Left hindlimb (tissue), 1 donor: ENCODE data around the gene ABCA3.
"Not testable (repeated sequence)": the region's sequence is repeated elsewhere in the genome, so short reads cannot be mapped to it uniquely, and the experiment has no call there.

Experiments
- DNase-seq: peaks from one replicate; pipeline ENCODE4 v3.0.0-alpha.2; 2018

ABCA3 gene

DNA sequence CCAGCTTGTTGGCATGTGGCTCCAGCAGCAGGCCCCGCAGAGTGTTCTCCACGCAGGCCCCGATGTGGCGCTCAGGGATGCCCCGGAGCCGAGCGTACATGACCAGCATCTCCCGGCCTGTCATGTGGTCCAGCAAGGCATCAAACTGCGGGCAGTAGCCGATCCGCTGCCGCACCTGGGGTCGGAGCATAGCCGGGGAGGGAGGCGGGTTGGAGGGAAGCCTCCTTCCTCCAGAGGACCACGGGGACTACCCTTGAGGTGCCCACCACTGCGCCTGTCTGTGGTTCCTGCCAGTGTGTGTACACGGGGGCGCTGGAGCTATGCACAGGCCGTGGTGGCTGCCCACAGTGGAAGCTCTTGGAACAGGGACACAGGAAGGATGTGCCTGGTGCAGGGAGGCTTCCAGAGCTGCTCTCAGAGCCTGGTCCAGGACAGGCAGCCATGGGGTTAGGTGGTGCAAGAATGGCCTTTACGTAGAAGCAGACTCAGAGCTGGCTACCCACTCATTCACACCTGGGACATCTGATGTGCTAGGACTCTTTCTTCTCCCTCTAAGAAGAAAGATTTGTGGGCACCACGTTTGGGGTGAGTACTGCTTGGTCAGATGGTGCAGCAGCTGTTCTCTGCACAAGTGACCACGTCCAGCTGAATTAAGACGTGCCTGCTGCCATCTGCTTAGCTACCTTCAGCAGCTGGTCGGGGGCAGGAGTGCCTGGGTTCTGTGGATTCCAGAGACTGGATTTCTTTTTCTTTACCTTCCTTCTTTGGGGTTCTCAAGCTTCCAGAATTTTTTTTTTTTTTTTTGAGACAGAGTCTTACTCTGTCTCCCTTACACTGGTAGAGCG is 61.4 kb downstream of the ABCA3 start:
- DNase-seq: no peak

GRCh38 chr16:2278272-2278608 is 62.3 kb downstream of the ABCA3 start:
- DNase-seq: no peak

DNA sequence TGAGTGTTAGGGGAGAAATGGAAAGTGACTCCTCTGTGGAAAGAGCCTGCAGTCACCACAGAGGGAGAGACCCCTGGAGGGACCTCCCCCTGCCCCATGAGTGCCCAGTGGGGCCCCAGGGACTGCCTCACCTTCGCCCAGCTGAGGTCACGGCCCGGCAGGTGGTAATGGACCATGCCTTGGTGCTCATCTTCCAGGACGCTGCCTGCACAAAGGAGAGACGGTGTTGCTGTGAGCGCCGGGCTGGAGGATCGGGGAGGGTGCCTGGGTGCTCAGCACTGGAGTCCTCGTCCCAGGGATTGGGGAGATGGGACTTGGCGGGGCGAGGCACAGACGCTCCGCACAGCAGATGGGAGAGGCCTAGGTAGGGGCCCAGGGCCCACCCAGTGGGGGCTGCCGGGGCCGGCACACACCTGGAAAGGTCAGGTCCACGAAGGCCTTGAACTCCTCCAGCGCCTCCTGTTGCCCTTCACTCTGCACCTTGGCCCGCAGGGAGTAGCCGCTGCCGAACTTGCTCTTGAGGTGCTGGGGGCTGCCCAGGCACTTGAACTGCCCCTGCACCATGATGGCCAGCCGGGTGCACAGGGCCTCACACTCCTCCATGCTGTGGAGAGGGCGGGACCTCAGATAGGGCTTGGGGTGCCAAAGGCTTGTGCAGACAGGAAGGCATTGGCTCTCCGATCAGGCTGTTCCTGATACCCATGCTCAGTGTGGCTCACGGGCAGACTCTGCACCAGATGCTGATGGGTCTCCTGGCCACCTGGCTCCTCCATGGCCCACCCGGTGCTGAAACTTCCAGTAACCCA is 62.9 kb downstream of the ABCA3 start:
- no peak for DNase-seq

DNA sequence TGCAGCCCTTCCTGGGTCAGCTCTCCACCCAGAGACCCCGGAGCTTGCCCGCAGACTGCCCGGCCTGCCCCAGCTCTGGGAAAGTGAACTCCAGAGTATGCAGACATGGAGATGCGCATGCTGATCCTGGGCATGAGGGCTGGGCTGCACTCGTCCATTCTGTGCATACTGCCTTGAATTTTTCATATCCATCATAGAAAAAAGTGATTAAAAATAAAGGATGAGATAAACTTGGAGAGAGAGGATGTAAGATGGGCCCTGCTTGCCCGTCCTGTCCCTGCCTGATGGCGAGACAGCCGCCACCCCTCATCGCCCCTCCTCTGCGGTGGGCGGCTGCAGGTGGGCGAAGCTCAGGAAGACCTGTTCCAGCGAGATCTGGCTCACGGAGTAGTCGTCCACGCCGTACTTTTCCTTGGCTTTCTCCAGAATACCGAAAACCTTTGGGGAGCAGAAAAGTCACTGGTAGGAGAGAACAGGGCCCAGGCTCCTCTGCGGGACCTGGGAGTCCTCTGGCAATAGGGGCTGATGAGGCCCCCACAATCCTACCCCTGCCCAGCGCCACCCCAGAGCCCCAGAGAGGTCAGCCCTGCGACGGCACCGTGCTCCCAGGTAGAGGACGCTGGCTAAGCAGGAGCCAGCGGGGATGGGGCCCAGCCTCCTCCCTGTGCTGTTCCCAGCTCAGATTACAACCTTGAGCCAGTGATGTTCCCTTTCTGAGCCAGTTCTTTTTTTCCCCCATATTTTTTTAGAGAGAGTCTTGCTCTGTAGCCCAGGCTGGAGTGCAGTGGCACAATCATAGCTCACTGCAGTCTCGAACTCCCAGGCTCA is 63.9 kb downstream of the ABCA3 start:
- no peak for DNase-seq

DNA sequence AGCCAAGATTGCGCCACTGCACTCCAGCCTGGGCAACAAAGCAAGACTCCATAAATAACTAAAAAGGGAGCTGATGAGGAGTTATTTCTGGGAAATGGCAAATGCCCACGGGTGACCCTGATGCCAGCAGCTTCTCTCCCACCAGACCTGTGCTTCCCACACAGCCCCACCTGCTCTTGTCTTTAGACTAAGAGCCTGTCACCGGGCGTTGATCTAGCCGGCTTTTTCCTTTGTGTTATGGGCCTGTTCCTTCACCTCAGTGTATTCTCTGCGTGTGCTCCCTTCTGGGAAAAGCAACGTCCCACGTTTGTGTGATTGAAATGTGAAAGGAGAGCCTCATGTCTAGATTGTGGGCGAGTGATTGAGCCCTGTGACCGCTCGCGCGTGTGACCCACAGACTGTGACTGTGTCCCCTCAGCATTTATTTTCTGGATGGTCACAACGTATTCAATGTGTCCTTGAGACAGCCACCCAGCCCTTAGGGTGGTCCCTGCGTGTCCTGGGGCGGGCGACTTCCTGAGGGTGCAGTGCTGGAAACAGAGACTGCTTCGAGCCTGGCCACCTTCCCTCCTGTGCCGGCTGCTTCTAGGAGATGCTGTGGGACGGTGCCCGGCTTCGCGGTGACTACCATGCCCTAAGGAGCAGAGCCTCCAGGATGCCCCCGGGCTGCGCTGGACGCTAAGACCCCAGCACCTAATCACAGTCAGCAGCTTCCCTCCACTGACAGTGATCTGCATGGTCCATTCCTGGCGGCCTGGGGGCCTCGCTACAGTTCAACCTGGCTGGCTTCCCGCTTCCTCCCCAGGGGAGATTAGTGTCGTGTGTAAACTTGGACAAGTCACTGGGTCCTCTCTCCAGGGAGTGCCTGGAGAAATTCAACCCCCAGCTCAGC is 64.8 kb downstream of the ABCA3 start:
- DNase-seq: no peak

DNA sequence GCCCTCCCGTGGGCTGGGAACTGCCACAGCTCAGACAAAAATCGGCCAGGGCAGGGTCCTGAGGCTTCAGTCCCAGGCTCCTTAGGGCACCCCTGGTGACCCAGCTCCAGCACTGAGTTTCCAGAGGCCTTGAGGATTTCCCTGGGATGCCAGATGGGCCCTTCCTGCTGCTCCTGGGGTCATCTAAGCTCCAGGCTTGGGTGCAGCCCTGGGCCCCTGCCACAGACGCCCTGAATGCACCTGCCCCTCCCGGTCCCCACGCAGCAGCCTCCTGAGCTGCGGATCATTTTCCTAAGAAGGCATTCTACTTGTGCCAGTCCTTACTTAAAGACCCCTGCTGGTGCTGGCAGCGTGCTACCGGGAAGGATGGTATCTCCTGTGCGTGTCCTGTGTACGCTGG is 66.6 kb downstream of the ABCA3 start:
- no peak for DNase-seq

- no peak for DNase-seq
Observed at GRCh38 chr16:2273484-2273883, 67.0 kb downstream of the ABCA3 start.

DNA sequence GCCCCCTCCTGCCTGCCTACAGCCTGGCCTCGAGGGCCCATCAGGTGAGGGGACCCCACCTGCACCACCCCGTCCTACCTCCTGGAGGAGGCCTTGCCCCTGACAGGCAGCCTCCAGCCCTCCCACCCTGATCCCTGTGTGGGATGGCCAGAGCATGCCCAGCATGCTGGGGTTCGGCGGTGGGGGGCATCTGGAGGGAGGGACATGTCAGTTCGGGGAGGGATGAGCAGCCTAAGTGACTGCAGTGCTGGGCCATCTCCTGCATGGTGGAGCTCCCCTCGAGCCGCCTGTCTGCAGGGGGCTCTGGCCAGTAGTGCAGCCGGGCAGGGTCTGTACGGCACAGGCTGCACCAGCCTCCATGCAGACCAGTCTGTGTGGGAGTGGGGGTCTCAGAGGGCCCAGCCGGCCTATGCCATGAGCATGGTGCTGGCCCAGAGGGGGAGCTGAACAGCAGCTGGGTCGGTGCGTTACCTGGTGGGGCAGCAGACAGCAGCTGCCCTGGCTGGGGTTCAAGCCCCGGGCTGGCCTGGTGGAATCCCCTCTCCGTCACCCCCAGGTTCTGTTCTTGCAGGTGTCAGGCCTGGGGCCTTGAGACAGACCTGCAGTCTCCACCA is 68.6 kb downstream of the ABCA3 start:
- no peak for DNase-seq

- DNase-seq: no peak
Observed at GRCh38 chr16:2270588-2271470, 69.7 kb downstream of the ABCA3 start.

DNA sequence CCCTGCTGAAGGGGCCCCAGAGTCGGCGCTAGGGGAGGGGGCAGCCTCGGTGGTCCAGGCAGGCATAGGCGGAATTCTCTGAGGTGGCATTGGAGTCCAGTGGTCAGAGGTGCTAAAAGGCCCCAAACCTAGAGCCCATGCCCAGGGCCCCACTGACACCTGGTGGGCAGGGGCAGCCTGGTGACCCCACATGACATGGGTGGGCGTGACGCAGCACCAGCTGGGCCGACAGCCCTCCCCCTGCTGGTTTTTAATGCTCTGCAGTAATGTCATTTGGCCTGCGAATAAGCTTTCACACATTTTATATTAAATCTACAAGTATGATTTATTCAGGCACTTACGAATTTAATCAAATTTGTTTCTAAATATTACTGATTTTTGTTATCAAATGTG is 70.5 kb downstream of the ABCA3 start:
- DNase-seq: no peak

DNA sequence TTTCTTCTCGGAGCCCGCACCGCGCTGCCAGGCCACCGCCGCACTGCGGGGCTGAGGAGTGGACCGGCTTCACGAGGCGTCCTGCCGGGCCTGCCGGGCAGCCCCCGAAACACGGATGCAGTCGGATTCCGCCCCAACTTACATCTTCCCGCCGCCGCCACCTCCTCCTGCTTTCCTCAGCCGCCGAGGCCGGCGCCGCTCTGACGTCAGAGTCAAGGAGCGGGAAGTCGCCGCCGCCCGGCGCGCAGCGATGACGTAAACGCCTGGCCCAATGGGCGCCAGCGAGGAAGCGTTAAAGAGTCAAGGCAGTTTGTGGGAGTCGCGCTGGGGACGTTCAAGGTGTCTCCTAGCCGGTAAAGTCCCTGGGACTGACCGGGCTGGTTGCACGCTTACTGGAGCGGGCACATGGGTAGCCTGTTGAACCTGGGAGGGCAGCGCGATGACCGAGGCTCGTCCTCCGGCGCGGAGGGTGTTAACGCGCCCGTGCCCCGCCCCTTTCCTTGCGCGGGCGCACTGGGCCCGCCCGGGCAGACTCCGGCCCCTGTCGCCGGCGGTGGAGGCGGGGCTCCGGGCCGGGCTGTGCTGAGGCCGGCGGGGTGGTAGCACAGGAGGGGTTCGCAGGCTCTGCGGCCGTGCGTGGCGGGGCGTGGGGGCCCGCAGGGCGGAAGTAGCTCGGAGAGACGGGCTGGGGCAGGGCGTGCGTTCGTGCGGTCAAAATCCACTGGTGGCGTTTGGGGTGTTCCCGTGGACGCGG is 72.4 kb downstream of the ABCA3 start, which contains the start of gene RNPS1:
Gene RNPS1 (minus strand): TSS at position 214 of the 754 bp plus-strand sequence. CDS start 3,483 bp downstream, outside the sequence.
- DNase-seq: peak; percentile 97

DNA sequence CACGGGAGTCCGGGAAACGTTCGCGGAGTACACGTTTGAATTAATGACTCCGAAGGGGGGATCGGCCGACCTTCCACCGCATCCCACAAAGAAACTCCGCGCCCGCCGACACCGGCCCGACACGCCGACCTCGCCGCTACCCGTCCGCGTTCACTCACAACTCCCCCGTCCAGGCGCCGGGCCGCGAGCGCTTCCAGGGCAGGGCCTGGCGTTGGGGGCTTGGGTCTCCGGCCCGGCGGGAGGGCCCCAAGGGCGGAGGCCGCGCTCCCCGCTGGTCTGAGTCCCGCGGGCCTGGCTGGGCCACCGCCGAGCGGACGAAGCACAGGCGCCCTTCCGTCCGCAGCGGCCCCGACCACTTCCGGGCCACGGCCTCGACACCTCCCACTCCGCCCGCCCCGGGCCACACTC is 73.0 kb downstream of the ABCA3 start:
- not testable (repeated sequence) for DNase-seq

DNA sequence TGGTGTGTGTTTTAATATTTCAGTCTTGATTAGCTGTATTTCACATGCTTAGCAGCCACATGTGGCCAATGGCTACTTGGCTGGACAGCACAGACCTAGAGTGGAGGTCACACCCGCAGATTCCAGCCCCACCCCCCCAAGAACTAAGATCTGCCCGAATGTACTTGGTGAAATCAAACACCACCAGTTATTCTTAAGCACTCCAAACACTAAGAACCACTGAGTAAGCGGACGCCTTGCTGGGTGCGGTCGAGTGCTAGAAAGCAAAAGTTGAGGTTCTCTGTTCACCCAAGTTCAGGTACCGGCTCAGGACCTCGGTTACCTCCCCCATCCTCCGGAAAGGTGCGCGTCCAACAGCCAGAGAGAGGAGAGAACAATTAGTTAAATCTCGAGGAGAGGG is 73.6 kb downstream of the ABCA3 start:
- not testable (repeated sequence) for DNase-seq

DNA sequence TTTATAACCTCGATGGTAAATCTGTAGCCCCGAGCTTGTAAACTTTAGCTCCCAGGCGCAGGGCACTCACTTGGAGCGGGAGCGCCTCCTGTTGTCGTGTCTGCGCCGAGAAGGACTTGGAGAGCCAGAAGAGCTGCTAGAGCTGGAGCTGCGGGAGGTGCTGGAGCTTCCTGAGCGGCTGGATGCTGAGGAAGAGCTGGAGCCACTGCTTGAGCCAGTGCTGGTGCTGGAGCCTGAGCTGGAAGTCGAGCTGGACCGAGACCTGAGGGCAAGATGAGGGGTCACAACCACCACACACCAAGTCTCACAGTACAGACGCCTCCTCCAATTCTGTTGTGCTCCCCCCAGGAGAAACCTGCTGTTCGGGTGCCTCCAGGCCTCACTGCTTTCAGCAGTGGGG is 77.5 kb downstream of the ABCA3 start:
- not testable (repeated sequence) for DNase-seq

- no peak for DNase-seq
Observed at GRCh38 chr16:2260250-2260649, 80.3 kb downstream of the ABCA3 start.

DNA sequence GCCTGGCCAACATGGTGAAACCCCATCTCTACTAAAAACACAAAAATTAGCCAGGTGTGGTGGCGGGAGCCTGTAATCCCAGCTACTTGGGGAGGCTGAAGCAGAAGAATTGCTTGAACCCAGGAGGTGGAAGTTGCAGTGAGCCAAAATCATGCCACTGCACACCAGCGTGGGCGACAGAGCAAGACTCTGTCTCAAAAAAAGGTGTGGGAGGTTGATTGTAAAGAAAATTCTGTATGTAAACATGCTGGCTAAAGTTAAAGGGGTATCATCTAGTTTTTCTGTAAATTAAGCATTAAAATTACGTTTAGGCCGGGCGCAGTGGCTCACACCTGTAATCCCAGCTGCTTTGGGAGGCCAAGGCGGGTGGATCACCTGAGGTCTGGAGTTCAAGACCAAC is 82.0 kb downstream of the ABCA3 start:
- not testable (repeated sequence) for DNase-seq

- DNase-seq: no peak
Observed at GRCh38 chr16:2257726-2258125, 82.8 kb downstream of the ABCA3 start.

DNA sequence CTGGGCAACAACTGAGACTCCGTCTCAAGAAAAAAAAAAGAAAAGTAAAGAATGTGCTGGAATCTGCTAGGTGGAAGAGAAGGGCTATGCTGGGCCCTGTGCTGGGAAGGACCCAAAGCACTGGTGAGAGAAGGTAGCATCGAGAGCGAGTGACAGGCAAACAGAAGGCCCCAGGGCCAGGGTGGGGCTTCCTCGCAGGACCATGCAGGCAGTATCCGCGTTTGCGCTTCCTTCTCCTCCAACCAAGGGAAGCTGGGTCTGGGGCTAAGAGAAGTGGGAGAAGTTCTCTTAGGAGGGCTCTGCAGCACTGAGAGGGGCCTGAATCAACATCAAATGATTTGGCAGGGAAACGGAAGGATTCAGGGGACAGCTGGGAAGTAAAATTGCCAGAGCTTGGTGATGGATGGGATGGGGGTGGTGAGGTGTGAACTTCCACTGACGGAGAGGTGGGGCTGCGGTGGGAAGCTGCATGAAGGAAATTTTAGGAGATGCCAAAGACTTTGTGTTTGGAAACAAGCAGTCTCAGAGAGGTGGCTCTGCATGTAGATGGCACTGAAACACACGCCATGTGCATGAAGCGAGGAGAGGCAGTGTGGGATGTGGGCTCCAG is 83.9 kb downstream of the ABCA3 start:
- no peak for DNase-seq

GRCh38 chr16:2253293-2253692 is 87.2 kb downstream of the ABCA3 start:
- DNase-seq: peak; percentile 27

GRCh38 chr16:2252806-2253148 is 87.8 kb downstream of the ABCA3 start:
- no peak for DNase-seq
